GM23248 (cell line): ENCODE data around the gene RYR3. TPM values are rescaled to one million over a fixed set of nuclear protein-coding genes. Genes with fewer than 3 reads are reported as not detected.
A peak's percentile ranks its signal among the peaks of the same experiment; 100 is the strongest.

ENCODE experiments used
- DNase-seq: peaks from one replicate; pipeline ENCODE4 v3.0.0-alpha.2; 2015
- H2AFZ ChIP-seq: fragments of 200-600 bp; sonication (generic); 2 replicates; pipeline ENCODE4 v1.6.1; 2016; ENCODE audit warnings: antibody characterized with exemption
- H3F3A ChIP-seq: fragments of 200-600 bp; sonication (generic); 2 replicates; pipeline ENCODE4 v1.6.1; 2016; ENCODE audit warnings: mild to moderate bottlenecking, antibody characterized with exemption, mixed run types; ENCODE audit not compliant: insufficient read depth
- H3K27ac ChIP-seq: fragments of 200-600 bp; sonication (generic); 2 replicates; pipeline ENCODE4 v1.5.1; 2016; ENCODE audit warnings: mild to moderate bottlenecking
- H3K27me3 ChIP-seq: fragments of 200-600 bp; sonication (generic); replicated peaks from 2 replicates; pipeline ENCODE4 v1.6.1; 2016; ENCODE audit warnings: mild to moderate bottlenecking; ENCODE audit not compliant: insufficient read depth
- H3K36me3 ChIP-seq: fragments of 200-600 bp; sonication (generic); 2 replicates; pipeline ENCODE4 v1.6.1; 2016; ENCODE audit warnings: low read depth, mild to moderate bottlenecking
- H3K4me1 ChIP-seq: fragments of 200-600 bp; sonication (generic); 2 replicates; pipeline ENCODE4 v1.6.1; 2016; ENCODE audit warnings: mild to moderate bottlenecking; ENCODE audit not compliant: insufficient read depth
- H3K4me2 ChIP-seq: fragments of 200-600 bp; sonication (generic); one replicate; pipeline ENCODE4 v1.6.1; 2016; ENCODE audit warnings: mild to moderate bottlenecking; ENCODE audit not compliant: unreplicated experiment
- H3K4me3 ChIP-seq: fragments of 200-600 bp; sonication (generic); 2 replicates; pipeline ENCODE4 v1.5.1; 2016; ENCODE audit warnings: mild to moderate bottlenecking
- H3K79me2 ChIP-seq: fragments of 200-600 bp; sonication (generic); 2 replicates; pipeline ENCODE4 v1.6.1; 2016; ENCODE audit warnings: mild to moderate bottlenecking; ENCODE audit not compliant: insufficient read depth
- H3K9ac ChIP-seq: fragments of 200-600 bp; sonication (generic); 2 replicates; pipeline ENCODE4 v1.6.1; 2016; ENCODE audit warnings: mild to moderate bottlenecking
- H3K9me2 ChIP-seq: fragments of 200-600 bp; sonication (generic); 2 replicates; pipeline ENCODE4 v1.6.1; 2016; ENCODE audit warnings: mixed run types, mild to moderate bottlenecking, moderate library complexity; ENCODE audit not compliant: insufficient read depth
- H3K9me3 ChIP-seq: fragments of 200-600 bp; sonication (generic); one replicate; pipeline ENCODE4 v1.6.1; 2017; ENCODE audit warnings: low read depth
- H4K20me1 ChIP-seq: fragments of 200-600 bp; sonication (generic); 2 replicates; pipeline ENCODE4 v1.6.0; 2016; ENCODE audit not compliant: insufficient read depth
- EZH2 ChIP-seq: fragments of 200-600 bp; sonication (generic); IDR thresholded peaks from 2 replicates; pipeline ENCODE4 v1.6.1; 2018; ENCODE audit warnings: antibody characterized with exemption, mild to moderate bottlenecking; ENCODE audit not compliant: insufficient read depth, poor library complexity, severe bottlenecking
- EZH2phosphoT487 ChIP-seq: fragments of 200-600 bp; sonication (generic); IDR thresholded peaks from 2 replicates; pipeline ENCODE4 v1.6.1; 2018; ENCODE audit warnings: antibody characterized with exemption, moderate library complexity, mild to moderate bottlenecking, low read depth; ENCODE audit not compliant: insufficient read depth
- WGBS, 2 experiments: methylation state at CpG; one replicate each; pipeline ENCODE4 v1.1.6; 2015 to 2017; ENCODE audit warnings: low lambda C conversion rate in 2 of 2, low coverage in 1 of 2; ENCODE audit errors: missing lambda C conversion rate in 2 of 2; 5-methylcytosine and 5-hydroxymethylcytosine counted together
- in situ Hi-C: fragments of 300-500 bp; cut with MboI; formaldehyde crosslinking; loops from 2 replicates; pipeline ENCODE4 v1.15.0; 2020
- polyA plus RNA-seq: library from polyadenylated mRNA; unstranded; fragments of >200 nt; fragmentation: Nextera tagmentation; extraction: Ambion mirVana; gene quantifications from 2 replicates; pipeline ENCODE4 v1.2.1, GENCODE V29; 2016
- total RNA-seq: library from RNA; depleted of rRNA; stranded (reverse); fragments of >200 nt; shearing (Covaris generic); gene quantifications from 2 replicates; pipeline ENCODE4 v1.2.3, GENCODE V29; 2014

The RYR3 gene
- total and polyA plus RNA-seq, 2 experiments from 2014 or later = 0.26 TPM; not detected in 1

DNA sequence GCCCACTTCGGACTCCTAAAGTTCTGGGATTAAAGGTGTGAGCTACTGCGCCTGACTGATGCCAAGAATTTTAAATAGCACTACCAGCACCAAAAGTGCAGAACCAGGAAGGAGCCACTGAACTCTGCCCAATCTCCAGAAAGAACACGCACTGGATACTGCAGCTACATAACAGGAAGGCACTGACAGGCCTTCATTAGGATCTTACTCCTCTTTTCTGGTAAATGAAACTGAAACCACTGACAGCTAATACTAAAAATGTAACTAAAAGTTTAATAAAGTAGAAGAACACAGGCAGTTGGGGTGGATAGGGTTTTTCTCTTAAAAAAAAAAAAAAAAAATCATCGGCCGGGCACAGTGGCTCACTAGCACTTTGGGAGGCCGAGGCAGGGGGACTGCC lies 583.4 kb downstream of the RYR3 start:
- Histone ChIP-seq H3K4me1 (peaks cover 8% of the 10 kb centered on the region), H3K79me2 (no peaks in the 10 kb centered on the region), H3K9me3 (no peaks in the 10 kb centered on the region), H4K20me1 (no peaks in the 10 kb centered on the region), H3K9me2 (no peaks in the 10 kb centered on the region), H3K4me2 (no peak overlapping the region), H2AFZ (no peak overlapping the region), H3K27me3 (no peaks in the 10 kb centered on the region), H3F3A (peaks cover 8% of the 10 kb centered on the region), H3K36me3 (no peaks in the 10 kb centered on the region), H3K4me3 (no peak overlapping the region), H3K27ac (no peak overlapping the region), H3K9ac (no peak overlapping the region)
- WGBS, 2 experiments = 96 to 100% methylated on average over 6 of the region's 6 CpGs
- no peak for DNase-seq
- in situ Hi-C loops = no loop called here
- TF ChIP-seq EZH2 = no peak
- TF ChIP-seq EZH2phosphoT487 = no peak

DNA sequence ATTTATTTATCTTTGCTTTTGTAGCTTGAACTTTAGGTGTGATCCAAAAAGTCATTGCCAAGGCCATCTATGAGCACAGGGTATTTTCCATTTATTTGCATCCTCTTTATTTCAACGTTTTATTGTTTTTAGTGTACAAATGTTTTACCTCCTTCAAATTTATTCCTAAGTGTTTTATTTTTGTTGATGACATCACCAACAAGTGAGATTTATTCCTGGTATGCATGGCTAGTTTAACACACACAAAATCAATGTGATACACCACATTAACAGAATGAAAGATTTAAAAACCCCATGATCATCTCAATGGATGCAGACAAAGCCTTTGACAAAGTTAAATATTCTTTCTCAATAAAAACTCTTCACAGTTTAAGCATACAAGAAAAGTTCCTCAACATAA lies 591.3 kb downstream of the RYR3 start:
- WGBS, 2 experiments = 0% methylated on average over 1 of the region's 1 CpG
- H3K79me2 ChIP-seq = peaks cover 17% of the 10 kb centered on the region; the same call in 1 of the 2 replicates
- no peaks in the 10 kb centered on the region for H3K27me3 ChIP-seq
- H3F3A ChIP-seq = peaks cover 11% of the 10 kb centered on the region
- H2AFZ ChIP-seq = no peak overlapping the region
- no peak for DNase-seq
- no peaks in the 10 kb centered on the region for H4K20me1 ChIP-seq
- H3K9me2 ChIP-seq = no peaks in the 10 kb centered on the region
- no peak overlapping the region for H3K27ac ChIP-seq
- in situ Hi-C loops = no loop called here
- no peak overlapping the region for H3K4me3 ChIP-seq
- no peak for TF ChIP-seq EZH2
- TF ChIP-seq EZH2phosphoT487 = no peak
- no peak overlapping the region for H3K9ac ChIP-seq
- no peak overlapping the region for H3K4me2 ChIP-seq
- no peaks in the 10 kb centered on the region for H3K36me3 ChIP-seq
- no peaks in the 10 kb centered on the region for H3K9me3 ChIP-seq
- peaks cover 9% of the 10 kb centered on the region for H3K4me1 ChIP-seq

DNA sequence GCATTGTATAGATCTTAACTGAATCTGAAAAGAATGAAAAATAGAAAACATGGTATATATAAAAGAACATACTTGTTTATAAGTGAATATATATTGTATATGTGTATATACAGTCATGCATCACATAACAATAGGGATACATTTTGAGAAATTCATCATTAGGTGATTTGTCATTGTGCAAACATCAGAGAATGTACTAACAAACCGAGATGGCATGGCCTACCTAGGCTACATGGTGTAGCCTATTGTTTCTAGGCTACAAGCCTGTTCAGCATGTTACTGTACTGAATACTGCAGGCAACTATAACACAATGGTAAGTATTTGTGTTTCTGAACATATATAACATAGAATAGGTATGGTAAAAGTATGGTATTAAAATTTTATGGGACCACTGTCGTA lies 592.9 kb downstream of the RYR3 start:
- H3K4me2 ChIP-seq = no peak overlapping the region
- H3K9ac ChIP-seq = no peak overlapping the region
- in situ Hi-C loops = no loop called here
- DNase-seq = no peak
- peaks cover 17% of the 10 kb centered on the region for H3F3A ChIP-seq
- H4K20me1 ChIP-seq = no peaks in the 10 kb centered on the region
- peaks cover 16% of the 10 kb centered on the region for H3K4me1 ChIP-seq
- no peak overlapping the region for H3K27ac ChIP-seq
- H3K4me3 ChIP-seq = no peak overlapping the region
- H3K79me2 ChIP-seq = peaks cover 17% of the 10 kb centered on the region; the same call in 1 of the 2 replicates
- H3K9me2 ChIP-seq = no peaks in the 10 kb centered on the region
- 68 to 76% methylated on average over 2 of the region's 2 CpGs for WGBS, 2 experiments
- H2AFZ ChIP-seq = no peak overlapping the region
- no peaks in the 10 kb centered on the region for H3K36me3 ChIP-seq
- no peaks in the 10 kb centered on the region for H3K27me3 ChIP-seq
- TF ChIP-seq EZH2 (no peak), EZH2phosphoT487 (no peak)
- H3K9me3 ChIP-seq = no peaks in the 10 kb centered on the region

DNA sequence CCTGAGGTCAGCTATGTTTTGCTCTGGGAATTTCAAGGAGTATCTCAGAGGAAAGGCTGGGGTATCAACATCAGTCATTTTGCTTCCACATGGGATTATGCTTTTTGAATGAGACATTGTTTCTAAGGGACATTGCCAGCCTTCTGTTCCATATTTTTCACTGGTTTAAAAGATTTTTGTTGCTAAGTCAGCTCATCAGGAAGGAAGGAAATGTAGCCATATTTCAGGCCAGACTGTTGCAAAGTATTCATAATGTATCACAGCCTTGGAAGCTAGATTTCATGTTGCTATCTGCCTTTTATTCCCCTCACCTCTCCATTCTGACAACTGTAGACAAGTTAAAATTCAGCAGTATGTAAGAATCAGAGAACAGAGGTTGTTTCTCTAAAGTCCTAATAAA lies 596.6 kb downstream of the RYR3 start:
- Histone ChIP-seq H3K9me2 (no peaks in the 10 kb centered on the region), H3K4me2 (peak overlapping the region; percentile 43), H2AFZ (no peak overlapping the region), H3F3A (peaks cover 42% of the 10 kb centered on the region), H3K9me3 (no peaks in the 10 kb centered on the region), H3K27ac (peak overlapping the region; percentile 42), H4K20me1 (no peaks in the 10 kb centered on the region), H3K36me3 (no peaks in the 10 kb centered on the region), H3K27me3 (no peaks in the 10 kb centered on the region), H3K79me2 (peaks cover 21% of the 10 kb centered on the region; the same call in 1 of the 2 replicates), H3K4me1 (peaks cover 37% of the 10 kb centered on the region), H3K9ac (no peak overlapping the region), H3K4me3 (no peak overlapping the region)
- TF ChIP-seq EZH2 (no peak), EZH2phosphoT487 (no peak)
- in situ Hi-C loops = no loop called here
- DNase-seq = peak; percentile 39

DNA sequence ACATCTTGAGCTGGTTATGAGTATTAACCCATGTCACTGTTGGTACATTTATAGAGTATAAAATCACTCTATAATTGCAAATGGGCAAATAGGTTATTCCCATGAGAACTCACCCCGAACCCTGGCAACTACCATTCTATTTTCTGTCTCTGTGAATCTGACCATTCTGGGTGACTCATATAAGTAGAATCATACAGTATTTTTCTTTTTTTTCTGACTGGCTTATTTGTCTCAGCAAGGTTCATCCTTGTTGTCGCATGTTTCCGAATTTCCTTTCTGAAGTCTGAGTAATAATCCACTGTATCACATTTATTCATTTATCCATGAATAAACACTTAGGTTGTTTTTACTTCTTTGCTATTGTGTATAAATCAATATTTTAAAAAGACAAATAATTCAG lies 597.6 kb downstream of the RYR3 start:
- H3F3A ChIP-seq = peaks cover 42% of the 10 kb centered on the region
- H3K4me1 ChIP-seq = peaks cover 40% of the 10 kb centered on the region
- H4K20me1 ChIP-seq = no peaks in the 10 kb centered on the region
- no peak overlapping the region for H2AFZ ChIP-seq
- H3K4me3 ChIP-seq = peak overlapping the region; percentile 3; the same call in 1 of the 2 replicates
- H3K9me3 ChIP-seq = no peaks in the 10 kb centered on the region
- no peaks in the 10 kb centered on the region for H3K9me2 ChIP-seq
- WGBS, 2 experiments = 10 to 18% methylated on average over 3 of the region's 3 CpGs
- peak; percentile 81 for DNase-seq
- TF ChIP-seq EZH2 = no peak
- no peak for TF ChIP-seq EZH2phosphoT487
- peak overlapping the region; percentile 46 for H3K4me2 ChIP-seq
- no peaks in the 10 kb centered on the region for H3K36me3 ChIP-seq
- H3K27me3 ChIP-seq = no peaks in the 10 kb centered on the region
- H3K27ac ChIP-seq = peak overlapping the region; percentile 21
- 0 out of 2 replicates have a peak overlapping the region, but pooled peaks have one; percentile 7 for H3K9ac ChIP-seq
- in situ Hi-C loops = no loop called here
- H3K79me2 ChIP-seq = peaks cover 21% of the 10 kb centered on the region; the same call in 1 of the 2 replicates
